HG03575 (cell line): ENCODE measurements around the gene MED13L.

Experiments
- ATAC-seq: cut with Tn5 transposase; IDR thresholded peaks from one replicate; pipeline ENCODE4 v1.9.1; 2021; ENCODE audit not compliant: unreplicated experiment, insufficient number of reproducible peaks, low FRiP score; ENCODE audit errors: extremely low read depth

MED13L gene

DNA sequence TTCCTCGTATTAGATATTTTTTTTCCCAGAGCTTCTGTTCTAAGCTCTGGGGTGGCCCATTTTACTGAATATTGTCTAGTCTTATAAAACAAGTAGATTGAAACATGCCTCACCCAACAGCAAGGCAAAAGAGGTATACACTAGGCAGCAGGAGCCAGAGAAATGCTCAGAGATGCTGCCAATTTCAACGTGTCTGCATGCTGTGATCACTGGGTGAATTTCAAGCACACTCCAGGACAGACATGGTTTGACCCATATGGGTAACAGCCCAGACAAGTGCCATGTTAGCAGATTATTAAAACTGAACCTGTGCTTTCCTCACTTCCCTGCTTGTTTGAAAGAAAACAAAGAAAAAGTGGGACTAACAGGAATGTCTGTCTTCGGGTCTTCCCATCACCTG, 321.3 kb downstream of the MED13L start:
- no peak for ATAC-seq

DNA sequence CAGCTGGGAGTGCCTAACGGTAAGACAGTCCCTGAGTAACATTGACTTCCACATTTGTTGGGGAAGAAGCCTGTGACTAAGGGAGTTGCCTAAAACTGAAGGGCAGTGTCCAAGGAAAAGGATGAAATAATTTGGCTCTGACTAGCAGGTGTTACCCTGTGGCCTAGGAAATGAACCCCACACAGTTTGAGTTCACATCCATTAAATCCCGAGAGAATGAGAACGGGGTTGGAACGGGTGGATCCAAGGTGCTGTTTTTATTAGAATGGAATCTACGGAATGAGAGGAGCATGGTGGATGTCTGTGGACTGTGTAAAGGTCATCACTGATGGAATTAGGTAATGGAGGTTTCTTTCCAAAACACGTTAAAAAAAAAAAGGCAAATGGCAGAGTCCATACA, 324.0 kb downstream of the MED13L start:
- no peak for ATAC-seq

DNA sequence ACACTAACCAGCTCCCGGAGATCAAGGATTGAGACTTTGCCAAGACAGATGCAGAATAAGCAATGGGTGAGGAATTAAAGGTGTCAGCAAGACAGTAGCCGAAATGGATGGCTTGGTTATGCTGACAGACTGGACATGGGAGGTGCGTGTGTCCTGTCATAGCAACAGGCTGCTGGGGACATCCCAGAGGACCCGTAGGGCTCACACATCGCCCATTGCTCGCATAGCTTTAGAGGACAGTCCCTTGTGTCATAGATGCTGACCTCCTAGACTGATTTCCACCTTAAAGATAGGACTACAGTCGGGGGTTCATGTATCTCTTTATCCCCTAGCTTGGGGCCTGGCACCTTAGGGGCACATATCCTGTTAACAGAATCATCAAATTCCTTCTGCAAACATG, 324.5 kb downstream of the MED13L start:
- no peak for ATAC-seq

DNA sequence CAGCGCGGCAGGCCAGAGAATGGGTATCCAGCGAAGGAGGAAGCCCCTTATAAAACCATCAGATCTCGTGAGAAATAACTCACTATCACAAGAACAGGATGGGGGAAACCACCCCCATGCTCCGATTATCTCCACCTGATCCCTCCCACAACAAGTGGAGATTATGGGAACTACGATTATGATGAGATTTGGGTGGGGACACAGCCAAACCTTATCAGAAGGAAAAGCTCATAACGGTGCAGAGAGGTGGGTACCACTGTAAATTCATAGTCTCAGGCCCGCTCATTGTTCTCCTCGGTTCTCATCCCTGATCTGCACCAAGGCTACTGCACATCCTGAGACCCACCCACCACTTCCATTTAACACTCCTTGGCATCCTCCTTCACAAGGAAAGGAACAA, 326.5 kb downstream of the MED13L start:
- ATAC-seq: no peak

DNA sequence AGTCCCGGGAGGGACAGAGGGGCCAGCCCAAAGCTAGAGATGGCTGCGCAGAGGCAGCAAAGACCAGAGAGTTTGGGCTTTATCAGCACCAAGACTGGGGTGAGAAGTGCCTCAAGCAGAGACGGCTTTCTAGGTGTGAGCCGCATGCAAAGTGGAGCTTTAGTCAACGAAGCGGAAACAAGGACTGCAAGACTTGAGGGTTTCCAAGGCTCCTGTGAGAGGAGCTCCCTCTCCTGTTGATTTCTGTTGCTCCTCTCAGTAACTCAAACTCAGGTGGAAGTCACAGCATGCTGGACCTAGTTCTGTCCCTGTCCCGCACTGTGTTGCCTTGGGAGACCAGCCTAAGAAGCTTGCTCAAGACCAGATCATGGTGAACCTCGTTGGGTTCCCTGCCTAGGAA, 327.8 kb downstream of the MED13L start:
- no peak for ATAC-seq

DNA sequence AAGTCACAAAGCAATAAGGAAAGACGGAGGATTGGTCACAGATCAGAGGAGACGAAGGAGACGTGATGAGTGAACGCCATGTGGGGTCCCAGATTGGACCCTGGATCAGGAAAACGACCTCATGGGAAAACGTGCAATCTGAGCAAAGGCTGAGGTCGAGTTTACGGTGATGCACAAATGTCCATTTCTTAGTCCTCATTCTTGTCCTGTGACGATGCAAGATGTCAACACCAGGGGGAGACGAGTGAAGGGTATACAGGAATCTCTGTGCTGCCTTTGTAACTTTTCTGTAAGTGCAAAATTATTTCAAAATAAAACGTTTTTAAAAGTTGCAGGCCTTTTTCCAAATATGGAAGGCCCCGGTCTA, 329.8 kb downstream of the MED13L start:
- ATAC-seq: no peak

DNA sequence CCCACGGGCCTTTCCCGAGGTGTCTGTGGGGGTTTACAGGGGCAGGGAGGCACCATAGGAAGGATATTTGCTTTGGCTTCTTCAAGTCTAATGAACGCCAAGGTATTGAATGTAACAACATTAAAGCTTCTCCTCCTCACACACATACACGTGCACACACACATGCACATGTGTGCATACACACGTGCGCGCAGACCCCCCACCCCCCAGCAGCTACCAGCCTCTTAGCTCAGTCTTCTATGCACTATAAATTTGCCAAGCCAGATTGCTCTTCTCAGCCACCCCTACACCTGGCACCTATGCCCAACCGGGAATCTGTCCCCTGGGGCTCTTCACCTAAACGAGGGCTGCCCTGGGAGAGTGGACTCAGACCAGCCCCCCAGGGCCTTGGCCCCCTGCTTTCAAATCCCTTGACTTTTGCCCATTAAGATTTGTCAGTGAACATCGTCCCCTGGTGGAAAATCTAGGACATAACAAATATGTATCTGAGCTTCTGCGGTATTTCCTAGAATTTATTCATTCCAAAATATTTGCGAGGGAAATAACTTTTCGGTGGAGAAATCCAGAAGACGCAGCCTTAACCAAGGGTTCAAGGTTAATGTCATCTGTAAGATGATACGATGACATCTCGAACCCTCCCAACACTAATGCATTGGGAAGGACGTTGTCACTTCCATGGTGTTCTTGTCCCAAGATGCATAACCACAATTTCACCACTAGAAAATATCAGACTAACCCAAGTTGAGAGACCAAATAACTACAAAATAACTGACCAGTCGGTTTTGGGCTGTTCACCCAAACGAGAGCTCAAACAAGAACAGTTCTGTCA, 330.4 kb downstream of the MED13L start:
- ATAC-seq: no peak

DNA sequence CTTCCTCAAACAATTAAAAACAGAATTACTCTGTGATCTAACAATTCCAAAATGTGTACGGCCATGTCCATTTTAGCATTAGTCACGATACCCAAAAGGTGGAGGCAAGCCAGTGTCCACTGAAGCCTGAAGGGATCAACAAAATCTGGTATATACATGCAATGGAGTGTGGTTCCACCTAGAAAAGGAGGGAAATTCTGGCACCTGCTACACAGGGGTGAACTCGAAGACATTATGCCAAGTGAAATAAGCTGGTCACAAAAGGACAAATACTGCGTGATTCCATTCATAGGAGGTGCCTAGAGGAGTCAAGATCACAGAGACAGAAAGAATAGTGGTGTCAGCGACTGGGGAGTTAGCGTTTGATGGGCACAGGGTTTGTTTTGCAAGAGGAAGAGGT, 331.4 kb downstream of the MED13L start:
- ATAC-seq: no peak

DNA sequence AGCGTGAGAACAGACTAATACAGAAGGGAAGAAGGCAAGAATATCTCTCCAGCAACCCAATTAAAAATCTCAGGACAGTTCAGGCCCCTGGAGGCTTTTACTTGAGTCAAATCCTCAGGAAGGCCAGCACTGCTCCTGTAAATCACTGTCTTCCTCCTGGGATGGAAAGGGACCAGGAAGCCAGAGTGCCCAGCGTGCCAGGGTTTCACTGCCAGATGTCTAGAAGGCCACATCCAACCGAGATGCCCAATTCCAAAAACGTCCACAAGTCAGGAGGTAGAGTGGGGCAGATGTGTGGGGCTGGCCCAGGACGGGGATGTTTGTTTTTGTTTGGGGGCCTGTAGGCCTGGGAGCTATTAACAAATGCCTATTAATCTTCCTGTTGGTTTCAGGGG, 332.0 kb downstream of the MED13L start:
- ATAC-seq: no peak

DNA sequence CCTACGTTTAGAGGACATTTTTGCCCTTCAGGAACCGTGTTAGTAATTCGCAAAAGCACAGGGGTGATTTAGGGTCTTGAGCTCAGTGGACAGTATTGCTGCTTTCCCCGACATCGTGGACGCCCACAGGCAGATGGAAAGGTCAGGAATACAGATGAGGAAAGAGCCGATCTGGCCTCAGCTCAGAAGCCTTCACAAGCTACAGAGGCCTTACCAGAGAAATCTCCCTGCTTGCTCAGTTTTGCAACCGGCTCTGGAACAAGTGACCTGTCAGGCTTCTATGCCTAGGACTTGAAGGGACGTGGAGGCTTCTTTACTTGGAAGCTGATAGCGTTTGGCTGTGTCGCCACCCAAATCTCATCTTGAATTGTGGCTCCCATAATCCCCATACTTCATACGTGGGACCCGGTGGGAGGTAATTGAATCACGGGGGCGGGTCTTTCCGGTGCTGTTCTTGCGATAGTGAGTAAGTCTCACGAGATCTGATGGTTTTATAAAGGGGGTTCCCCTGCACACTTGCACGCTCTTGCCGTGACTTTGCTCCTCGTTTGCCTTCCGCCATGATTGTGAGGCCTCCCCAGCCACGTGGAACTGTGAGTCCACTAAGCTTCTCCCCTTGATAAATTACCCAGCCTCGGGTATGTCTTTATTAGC, 332.5 kb downstream of the MED13L start:
- no peak for ATAC-seq

DNA sequence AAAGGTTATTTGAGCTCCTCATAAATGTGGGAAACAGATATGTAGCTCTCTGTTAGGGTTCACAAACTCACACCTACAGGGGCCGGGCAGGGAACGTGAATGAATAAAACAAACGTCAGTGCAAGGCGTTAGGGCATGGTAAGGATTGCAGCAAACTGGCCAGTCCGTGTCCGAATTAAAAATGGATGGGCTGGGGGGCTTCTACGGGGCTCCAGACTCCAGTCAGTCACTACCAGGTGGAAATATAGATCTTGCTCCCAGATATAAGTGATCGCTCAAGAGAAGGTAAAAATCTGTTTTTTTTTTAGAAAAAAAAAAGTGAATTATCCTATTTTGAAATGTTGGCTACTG, 333.1 kb downstream of the MED13L start:
- no peak for ATAC-seq

DNA sequence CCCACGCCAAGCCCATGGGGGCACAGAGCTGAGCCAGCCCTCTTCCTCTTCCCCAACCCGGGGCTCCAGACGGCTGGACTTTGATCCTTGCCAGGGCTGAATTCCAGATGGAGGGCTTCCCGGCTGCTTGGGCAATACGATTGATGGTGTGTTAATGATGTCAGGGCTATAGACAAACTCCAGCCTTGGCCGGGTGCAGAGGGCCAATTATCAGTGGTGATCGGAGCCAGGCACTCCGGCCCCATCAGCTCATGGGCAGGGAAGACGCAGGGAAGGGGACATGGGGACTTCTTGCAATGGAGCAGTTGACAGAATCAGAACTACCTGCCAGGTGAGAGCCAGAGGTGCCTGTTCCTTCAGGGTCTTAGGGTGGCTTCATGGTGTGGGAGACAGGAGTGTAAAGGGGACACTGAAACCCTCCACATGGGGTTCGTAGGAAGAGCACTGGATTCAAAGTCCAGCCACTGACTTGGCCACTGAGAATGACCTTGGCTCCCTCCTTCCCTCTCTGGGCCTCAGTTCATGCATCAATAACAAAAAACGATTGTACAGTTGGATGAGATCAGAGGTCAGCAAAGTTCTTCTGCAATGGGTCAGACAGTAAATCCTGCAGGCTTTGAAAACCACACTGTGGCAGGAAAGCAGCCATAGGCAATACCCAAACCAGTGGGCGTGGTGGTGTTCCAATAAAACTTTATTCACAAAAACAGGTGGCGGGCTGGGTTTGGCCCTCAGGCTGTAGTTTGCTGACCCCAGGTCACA, 333.7 kb downstream of the MED13L start:
- ATAC-seq: no peak

DNA sequence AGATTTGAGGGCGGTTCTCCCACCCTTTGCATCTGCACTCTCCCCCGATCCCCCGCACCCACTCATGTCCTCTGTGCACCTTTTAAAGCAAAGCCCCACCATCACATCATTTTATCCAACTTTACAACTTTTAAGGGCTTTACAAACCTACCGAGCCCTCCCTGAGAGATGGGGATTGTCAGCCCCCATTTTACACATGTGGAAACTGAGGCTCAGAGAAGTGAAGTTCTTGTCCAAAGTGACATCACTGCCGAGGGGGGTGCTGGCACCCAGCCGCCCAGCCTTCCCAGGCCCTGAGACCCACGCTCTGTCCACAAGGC, 334.2 kb downstream of the MED13L start:
- ATAC-seq: no peak

DNA sequence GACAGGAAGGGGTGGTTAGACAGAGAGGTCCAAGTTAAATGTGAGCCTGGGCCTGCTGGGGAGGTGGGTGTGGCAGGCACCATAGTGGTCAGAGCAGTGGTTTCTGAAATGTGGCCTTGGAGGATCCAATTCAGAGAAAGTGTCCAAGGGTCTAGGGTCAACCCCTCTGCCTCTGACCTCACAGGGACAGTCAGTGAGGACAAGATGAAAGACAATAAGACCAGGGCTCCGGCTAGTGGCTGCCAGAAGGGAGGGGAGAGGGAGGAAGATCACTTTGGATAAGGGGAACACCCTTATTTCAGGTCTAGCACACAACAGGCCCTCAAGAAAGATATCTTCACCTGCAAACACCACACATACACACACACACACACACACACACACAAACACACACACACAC, 335.1 kb downstream of the MED13L start:
- ATAC-seq: no peak

DNA sequence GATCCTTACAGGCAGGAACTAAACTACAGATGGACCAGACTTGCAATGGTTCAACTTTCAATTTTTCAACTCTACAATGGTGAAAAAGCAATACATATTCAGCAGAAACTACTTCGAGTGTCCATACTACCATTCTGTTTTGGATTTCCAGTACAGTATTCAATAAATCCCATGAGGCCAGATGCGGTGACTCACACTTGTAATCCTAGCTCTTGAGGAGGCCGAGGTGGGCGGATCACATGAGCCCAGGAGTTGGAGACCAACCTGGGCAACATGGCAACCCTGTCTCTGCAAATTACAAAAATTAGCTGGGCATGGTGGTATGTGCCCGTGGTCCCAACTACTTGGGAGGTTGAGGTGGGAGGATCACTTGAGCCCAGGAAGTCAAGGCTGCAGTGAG, 336.1 kb downstream of the MED13L start:
- no peak for ATAC-seq

DNA sequence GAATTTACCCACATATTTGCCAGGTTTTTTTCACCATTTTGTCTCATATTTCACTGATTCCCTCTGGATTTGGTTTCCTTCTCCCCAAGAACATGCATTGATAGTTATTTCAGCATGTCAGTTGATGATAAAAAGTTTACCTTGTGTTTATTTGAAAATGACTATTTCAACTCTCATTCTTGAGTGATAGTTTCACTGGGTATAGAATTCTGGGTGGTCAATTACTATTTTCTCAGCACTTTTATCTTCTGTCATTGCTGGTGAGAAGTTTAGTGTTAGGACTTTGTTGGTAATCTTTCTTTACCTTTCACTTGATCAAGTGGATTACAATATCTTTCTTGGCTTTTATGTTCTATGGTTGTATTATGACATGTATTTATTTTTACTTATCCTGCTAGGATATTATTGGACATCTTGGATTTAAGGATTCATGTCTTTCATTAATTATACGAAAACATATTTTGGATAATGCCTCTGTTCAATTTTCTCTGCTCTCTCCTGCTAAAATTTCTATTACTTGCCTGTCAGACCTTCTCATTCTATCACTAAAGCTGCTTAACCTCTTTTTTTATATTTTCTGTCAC, 338.6 kb downstream of the MED13L start:
- ATAC-seq: no peak

DNA sequence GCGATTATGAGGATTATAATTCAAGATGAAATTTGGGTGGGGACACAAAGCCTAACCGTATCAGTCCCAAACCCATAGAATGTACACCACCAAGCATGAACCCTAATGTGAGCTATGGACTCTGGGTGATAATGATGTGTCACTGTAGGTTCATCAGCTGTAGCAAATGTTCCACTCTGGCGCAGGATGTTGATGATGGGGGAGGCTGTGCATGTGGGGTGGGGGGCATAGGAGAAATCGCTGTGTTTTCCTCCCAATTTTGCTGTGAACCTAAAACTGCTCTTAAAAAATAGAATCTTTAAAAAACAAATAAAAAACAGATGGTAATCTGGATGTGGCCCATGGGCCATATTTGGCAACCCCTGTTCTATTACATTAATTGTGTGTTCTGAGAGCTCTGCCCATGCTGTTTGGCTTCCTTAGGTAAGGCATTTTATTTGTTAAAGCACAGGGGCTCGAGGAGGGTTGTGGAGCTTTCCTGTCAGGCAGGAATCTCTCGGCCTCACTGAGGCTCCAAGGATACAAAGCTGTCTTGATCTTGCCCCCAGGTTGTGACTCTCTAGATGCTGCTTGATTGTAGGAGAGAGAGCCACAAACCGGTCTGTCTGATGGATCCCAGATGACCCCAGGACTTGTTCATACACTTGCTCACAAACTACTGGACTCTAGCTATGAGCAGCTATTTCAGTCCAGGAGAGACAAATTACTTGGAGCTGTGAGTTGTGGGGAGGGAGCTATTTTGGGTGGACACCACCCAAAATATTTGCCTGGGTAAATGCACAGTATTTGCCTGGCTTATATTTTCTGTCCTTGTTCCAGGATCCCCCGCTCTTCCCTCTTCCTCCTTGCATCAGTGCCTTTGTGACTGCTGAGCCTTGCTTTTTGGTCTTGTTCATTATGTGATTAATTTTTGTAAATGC, 340.2 kb downstream of the MED13L start:
- ATAC-seq: no peak

DNA sequence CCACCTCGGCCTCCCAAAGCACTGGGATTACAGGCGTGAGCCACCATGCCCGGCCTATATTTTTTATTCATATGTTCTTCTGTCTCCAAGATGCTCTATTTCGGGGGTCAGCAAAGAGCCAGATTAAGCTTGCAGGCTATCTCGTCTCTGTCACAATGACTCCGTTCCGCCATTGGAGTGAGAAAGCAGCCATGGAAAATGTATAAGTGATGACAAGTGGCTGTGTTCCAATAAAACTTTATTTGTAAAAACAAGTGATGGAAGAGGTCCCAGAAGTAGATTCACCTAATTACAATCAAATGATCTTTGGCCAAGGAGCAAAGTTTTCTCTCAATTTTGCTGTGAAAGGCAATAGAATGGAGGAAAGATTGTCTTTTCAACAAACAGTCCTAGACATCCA, 342.6 kb downstream of the MED13L start:
- ATAC-seq: no peak

DNA sequence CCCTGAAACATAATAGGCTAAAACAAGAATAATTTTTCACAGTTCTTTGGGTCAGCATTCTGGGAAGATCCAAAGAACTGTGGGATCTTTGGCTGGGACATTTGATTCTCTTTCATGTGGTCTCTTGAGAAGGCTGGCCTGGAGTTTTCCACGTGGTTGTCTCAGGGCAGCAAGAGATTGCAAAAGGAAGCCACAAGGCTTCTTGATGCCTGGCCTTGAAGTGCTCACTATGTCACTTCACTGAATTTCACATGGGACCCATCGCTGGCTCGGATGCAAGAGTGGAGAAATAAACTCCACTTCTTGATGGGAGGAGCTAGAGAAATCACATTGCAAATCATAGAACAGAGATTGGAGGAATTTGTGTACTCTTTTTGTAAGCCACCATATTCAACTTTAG, 343.4 kb downstream of the MED13L start:
- ATAC-seq: no peak
